MM.1S (cell line): ENCODE results near the gene ZNF765.
A peak's percentile ranks its signal among the peaks of the same experiment; 100 is the strongest.
"Not testable (repeated sequence)": the region's sequence is repeated elsewhere in the genome, so short reads cannot be mapped to it uniquely, and the experiment has no call there.

Experiments used
- DNase-seq: peaks from one replicate; pipeline ENCODE4 v3.0.0-alpha.2; 2015
- H2AFZ ChIP-seq: fragments of 300-600 bp; sonication (generic); 2 replicates; pipeline ENCODE4 v1.6.0; 2016; ENCODE audit warnings: antibody characterized with exemption, low read length
- H3F3A ChIP-seq: fragments of 300-600 bp; sonication (generic); 2 replicates; pipeline ENCODE4 v1.6.1; 2016; ENCODE audit warnings: mild to moderate bottlenecking, antibody characterized with exemption, low read length, moderate library complexity, mixed read lengths; ENCODE audit not compliant: insufficient read depth
- H3K27ac ChIP-seq: fragments of 300-600 bp; sonication (generic); 2 replicates; pipeline ENCODE4 v1.5.1; 2016; ENCODE audit warnings: mild to moderate bottlenecking, low read length
- H3K27me3 ChIP-seq: fragments of 300-600 bp; sonication (generic); replicated peaks from 2 replicates; pipeline ENCODE4 v1.6.0; 2016; ENCODE audit warnings: low read length; ENCODE audit not compliant: insufficient read depth
- H3K36me3 ChIP-seq: fragments of 300-600 bp; sonication (generic); replicated peaks from 2 replicates; pipeline ENCODE4 v1.6.1; 2016; ENCODE audit warnings: mild to moderate bottlenecking, low read length, mixed read lengths; ENCODE audit not compliant: insufficient read depth
- H3K4me1 ChIP-seq: fragments of 300-600 bp; sonication (generic); 2 replicates; pipeline ENCODE4 v1.6.1; 2016; ENCODE audit warnings: low read length, mixed read lengths
- H3K4me2 ChIP-seq: fragments of 300-600 bp; sonication (generic); 2 replicates; pipeline ENCODE4 v1.6.0; 2016; ENCODE audit warnings: low read depth, low read length
- H3K4me3 ChIP-seq: fragments of 300-600 bp; sonication (generic); 2 replicates; pipeline ENCODE4 v1.5.1; 2016; ENCODE audit warnings: low read length, mixed read lengths
- H3K79me2 ChIP-seq: fragments of 300-600 bp; sonication (generic); 2 replicates; pipeline ENCODE4 v1.6.1; 2016; ENCODE audit warnings: mixed run types, low read length, mixed read lengths
- H3K9ac ChIP-seq: fragments of 300-600 bp; sonication (generic); 2 replicates; pipeline ENCODE4 v1.6.1; 2016; ENCODE audit warnings: low read length, mixed read lengths
- H3K9me2 ChIP-seq: fragments of 300-600 bp; sonication (generic); replicated peaks from 2 replicates; pipeline ENCODE4 v1.6.1; 2016; ENCODE audit warnings: mild to moderate bottlenecking, low read length, mixed read lengths; ENCODE audit not compliant: insufficient read depth
- H3K9me3 ChIP-seq: fragments of 300-600 bp; sonication (generic); replicated peaks from 2 replicates; pipeline ENCODE4 v1.6.1; 2016; ENCODE audit warnings: mild to moderate bottlenecking, low read length, mixed read lengths; ENCODE audit not compliant: insufficient read depth
- H4K20me1 ChIP-seq: fragments of 300-600 bp; sonication (generic); 2 replicates; pipeline ENCODE4 v1.6.1; 2016; ENCODE audit warnings: mild to moderate bottlenecking, low read length, moderate library complexity, mixed read lengths; ENCODE audit not compliant: insufficient read depth
- EZH2 ChIP-seq: fragments of 300-600 bp; sonication (generic); optimal IDR thresholded peaks from 2 replicates; pipeline ENCODE3; 2017; ENCODE audit warnings: low read depth, mild to moderate bottlenecking, antibody characterized with exemption, low read length, mixed read lengths
- EZH2phosphoT487 ChIP-seq: fragments of 300-600 bp; sonication (generic); IDR thresholded peaks from 2 replicates; pipeline ENCODE4 v1.6.1; 2018; ENCODE audit warnings: antibody characterized with exemption, low read length
- TF ChIP-seq, protein P1 (sequence below): fragments of 300-600 bp; sonication (generic); IDR thresholded peaks from 2 replicates; pipeline ENCODE4 v1.5.1; 2016; ENCODE audit warnings: antibody characterized with exemption, low read length, mixed read lengths

The ZNF765 gene

DNA sequence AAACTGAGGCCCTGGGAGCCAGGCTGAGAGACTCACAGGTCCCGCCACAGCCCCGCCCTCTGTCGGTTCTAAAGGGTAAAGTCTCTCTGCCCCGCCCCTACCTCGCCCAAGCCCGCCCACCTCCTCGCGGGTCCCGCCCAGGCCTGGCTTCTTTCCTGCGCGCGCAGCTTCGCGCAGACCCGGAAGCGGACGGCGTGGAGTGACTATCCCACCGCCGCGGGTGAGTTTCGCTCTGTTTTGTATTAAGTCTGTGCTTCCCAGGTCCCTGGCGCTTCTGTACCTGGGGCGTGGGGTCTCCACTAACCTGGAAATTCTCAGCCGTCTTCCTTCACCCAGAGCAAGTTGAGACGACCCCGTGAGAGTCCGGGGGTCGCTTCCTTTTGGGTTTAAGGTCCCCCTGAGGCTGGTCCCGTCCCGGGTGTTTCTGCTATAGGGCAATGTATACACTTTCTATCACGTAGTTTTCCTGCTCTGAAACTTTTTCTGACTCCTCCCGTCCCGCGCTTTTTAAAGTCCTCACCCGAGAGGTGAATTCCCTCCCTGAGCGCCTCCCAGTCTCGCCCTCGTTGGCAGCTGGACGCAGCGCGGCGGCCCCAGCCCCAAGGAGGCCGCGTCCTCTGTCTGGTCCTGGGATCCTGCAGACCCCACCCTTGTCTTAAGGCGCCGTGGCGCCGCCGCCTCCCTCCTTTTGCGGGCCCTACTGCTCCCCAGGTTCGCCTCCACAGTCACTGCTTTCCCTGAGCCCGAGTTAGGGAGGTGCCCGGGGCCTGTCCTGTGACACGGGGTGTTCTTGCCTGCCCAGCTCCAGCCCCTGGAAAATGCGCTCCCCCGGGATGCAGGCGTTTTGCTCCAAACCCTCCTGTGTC is at the start of gene ZNF765:
ZNF765 (plus strand) TSS at position 176 of the 866 bp plus-strand sequence. CDS start 2,867 bp downstream, outside the sequence.
- no peaks in the 10 kb centered on the region for H3K4me1 ChIP-seq
- H3K79me2 ChIP-seq: peaks cover 7% of the 10 kb centered on the region
- H3K9ac ChIP-seq: peak within 1 kb of the TSS; percentile 84
- TF ChIP-seq EZH2phosphoT487 (no peak), EZH2 (no peak)
- TF ChIP-seq, protein P1, sequence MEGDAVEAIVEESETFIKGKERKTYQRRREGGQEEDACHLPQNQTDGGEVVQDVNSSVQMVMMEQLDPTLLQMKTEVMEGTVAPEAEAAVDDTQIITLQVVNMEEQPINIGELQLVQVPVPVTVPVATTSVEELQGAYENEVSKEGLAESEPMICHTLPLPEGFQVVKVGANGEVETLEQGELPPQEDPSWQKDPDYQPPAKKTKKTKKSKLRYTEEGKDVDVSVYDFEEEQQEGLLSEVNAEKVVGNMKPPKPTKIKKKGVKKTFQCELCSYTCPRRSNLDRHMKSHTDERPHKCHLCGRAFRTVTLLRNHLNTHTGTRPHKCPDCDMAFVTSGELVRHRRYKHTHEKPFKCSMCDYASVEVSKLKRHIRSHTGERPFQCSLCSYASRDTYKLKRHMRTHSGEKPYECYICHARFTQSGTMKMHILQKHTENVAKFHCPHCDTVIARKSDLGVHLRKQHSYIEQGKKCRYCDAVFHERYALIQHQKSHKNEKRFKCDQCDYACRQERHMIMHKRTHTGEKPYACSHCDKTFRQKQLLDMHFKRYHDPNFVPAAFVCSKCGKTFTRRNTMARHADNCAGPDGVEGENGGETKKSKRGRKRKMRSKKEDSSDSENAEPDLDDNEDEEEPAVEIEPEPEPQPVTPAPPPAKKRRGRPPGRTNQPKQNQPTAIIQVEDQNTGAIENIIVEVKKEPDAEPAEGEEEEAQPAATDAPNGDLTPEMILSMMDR: peak; percentile 40
- no peaks in the 10 kb centered on the region for H3F3A ChIP-seq
- peaks cover 3% of the 10 kb centered on the region; the same call in 1 of the 2 replicates for H3K36me3 ChIP-seq
- H3K9me2 ChIP-seq: no peaks in the 10 kb centered on the region
- H4K20me1 ChIP-seq: no peaks in the 10 kb centered on the region
- H3K4me3 ChIP-seq: peak within 1 kb of the TSS; percentile 85
- peak within 1 kb of the TSS; percentile 79 for H3K4me2 ChIP-seq
- peak; percentile 90 for DNase-seq
- H3K27me3 ChIP-seq: no peaks in the 10 kb centered on the region
- H3K27ac ChIP-seq: peak within 1 kb of the TSS; percentile 68; the same call in 1 of the 2 replicates
- H3K9me3 ChIP-seq: no peaks in the 10 kb centered on the region
- peak within 1 kb of the TSS; percentile 92 for H2AFZ ChIP-seq

DNA sequence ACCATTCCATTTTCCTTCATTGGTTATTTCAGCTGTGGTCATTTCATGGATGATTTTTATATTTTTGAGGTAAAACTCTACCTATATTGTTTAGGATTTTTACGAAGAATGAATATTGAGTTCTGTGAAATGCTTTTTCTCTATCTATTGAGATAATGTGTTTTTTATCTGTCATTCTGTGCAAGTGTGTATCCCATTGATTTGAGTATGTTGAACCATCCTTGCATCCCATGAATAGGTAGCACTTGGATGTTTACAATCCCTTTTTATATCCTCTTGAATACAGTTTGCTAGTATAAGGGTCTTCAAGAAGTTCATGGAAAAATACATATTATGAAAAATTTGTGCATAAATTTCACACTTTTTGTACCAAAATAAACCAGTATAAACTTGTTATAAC is 39.2 kb upstream of the ZNF765 start:
- TF ChIP-seq EZH2 (no peak), EZH2phosphoT487 (no peak)
- TF ChIP-seq, protein P1: no peak
- H3K9me2 ChIP-seq: no peaks in the 10 kb centered on the region
- no peak overlapping the region for H3K4me3 ChIP-seq
- no peaks in the 10 kb centered on the region for H3K9me3 ChIP-seq
- H3K27me3 ChIP-seq: no peaks in the 10 kb centered on the region
- H3K27ac ChIP-seq: no peak overlapping the region
- no peaks in the 10 kb centered on the region for H3K36me3 ChIP-seq
- no peaks in the 10 kb centered on the region for H3K4me1 ChIP-seq
- no peaks in the 10 kb centered on the region for H3F3A ChIP-seq
- no peak overlapping the region for H3K4me2 ChIP-seq
- no peaks in the 10 kb centered on the region for H4K20me1 ChIP-seq
- H2AFZ ChIP-seq: no peak overlapping the region
- DNase-seq: no peak
- H3K79me2 ChIP-seq: no peaks in the 10 kb centered on the region
- no peak overlapping the region for H3K9ac ChIP-seq

DNA sequence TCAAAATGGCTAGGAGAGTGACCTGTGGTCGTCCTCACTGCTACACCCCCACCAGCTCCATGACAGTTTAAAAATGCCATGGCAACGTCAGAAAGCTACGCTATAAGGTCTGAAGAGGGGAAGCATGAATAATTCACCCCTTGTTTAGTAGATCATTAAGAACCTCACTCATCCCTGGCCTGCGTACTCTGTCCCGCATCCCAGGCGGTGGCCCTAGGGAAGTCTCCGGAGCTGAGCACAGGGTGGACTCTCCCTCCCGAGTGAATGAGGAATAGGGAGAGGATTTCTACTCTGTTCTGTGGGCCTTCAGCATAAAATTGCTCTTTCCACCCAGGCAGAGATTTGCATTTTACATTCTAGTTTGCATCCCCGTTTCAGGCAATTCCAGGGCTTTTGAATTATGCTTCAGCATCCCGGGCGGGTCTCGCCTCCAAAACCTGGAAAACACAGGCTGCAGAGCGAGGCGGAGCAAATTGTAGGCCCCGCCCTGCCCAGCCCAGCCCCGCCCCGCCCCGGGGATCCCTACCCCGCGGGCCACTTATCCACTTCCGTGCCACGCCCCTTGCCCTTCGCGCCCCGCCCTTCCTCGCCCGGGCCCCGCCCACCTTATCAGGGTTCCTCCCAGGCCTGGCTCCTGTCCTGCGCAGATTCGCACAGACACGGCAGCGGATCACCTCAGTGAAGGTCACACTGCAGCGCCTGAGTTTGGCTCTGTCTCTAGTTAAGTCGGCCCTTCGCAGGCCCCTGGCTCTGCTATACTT is 36.9 kb upstream of the ZNF765 start:
- TF ChIP-seq EZH2phosphoT487 (no peak), EZH2 (no peak)
- TF ChIP-seq, protein P1: no peak
- no peak overlapping the region for H3K4me2 ChIP-seq
- H4K20me1 ChIP-seq: no peaks in the 10 kb centered on the region
- no peak overlapping the region for H3K27ac ChIP-seq
- H3K4me1 ChIP-seq: no peaks in the 10 kb centered on the region
- H3K9me2 ChIP-seq: no peaks in the 10 kb centered on the region
- H2AFZ ChIP-seq: no peak overlapping the region
- no peak overlapping the region for H3K4me3 ChIP-seq
- H3K36me3 ChIP-seq: no peaks in the 10 kb centered on the region
- no peaks in the 10 kb centered on the region for H3K9me3 ChIP-seq
- no peaks in the 10 kb centered on the region for H3F3A ChIP-seq
- no peak overlapping the region for H3K9ac ChIP-seq
- no peak for DNase-seq
- H3K27me3 ChIP-seq: no peaks in the 10 kb centered on the region; the same call in 1 of the 2 replicates
- no peaks in the 10 kb centered on the region for H3K79me2 ChIP-seq

DNA sequence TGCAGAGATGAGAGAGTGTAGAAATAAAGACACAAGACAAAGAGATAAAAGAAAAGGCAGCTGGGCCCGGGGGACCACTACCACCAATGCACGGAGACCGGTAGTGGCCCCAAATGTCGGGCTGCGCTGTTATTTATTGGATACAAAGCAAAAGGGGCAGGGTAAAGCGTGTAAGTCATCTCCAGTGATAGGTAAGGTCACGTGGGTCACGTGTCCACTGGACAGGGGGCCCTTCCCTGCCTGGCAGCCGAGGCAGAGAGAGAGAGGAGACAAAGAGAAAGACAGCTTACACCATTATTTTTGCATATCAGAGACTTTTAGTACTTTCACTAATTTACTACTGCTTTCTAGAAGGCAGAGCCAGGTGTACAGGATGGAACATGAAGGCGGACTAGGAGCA is 34.9 kb upstream of the ZNF765 start:
- not testable (repeated sequence) for H3K9me3 ChIP-seq, H3K79me2 ChIP-seq, H4K20me1 ChIP-seq, H3K27me3 ChIP-seq, H3K9ac ChIP-seq, H3K9me2 ChIP-seq, H3K4me3 ChIP-seq, H3K4me1 ChIP-seq, H3K27ac ChIP-seq, DNase-seq, H2AFZ ChIP-seq, H3F3A ChIP-seq, H3K36me3 ChIP-seq, H3K4me2 ChIP-seq
